Transverse colon (tissue), 4 donors: ENCODE results near the gene CCL1. TPM values are rescaled to one million over a fixed set of nuclear protein-coding genes. Genes with fewer than 3 reads are reported as not detected.

ENCODE experiments used
- DNase-seq: peaks from one replicate; pipeline ENCODE4 v3.0.0-alpha.2; 2019
- H3K27ac ChIP-seq, 4 donors: fragments of 200-600 bp; sonication (generic); 2 replicates each; pipeline ENCODE4 v1.5.1; 2016 to 2018; ENCODE audit warnings: inconsistent platforms in 4 of 4
- H3K27me3 ChIP-seq: fragments of 200-600 bp; sonication (generic); 2 replicates; pipeline ENCODE4 v1.5.1; 2017; ENCODE audit warnings: inconsistent platforms
- H3K36me3 ChIP-seq, 4 donors: fragments of 200-600 bp; sonication (generic); 2 replicates each; pipeline ENCODE4 v1.5.1; 2017 to 2019; ENCODE audit warnings: inconsistent platforms in 4 of 4
- H3K4me1 ChIP-seq, 4 donors: fragments of 200-600 bp; sonication (generic); 2 replicates each; pipeline ENCODE4 v1.5.1; 2017 to 2020; ENCODE audit warnings: inconsistent platforms in 4 of 4
- H3K4me3 ChIP-seq, 4 donors: fragments of 200-600 bp; sonication (generic); 1 replicate in 1 of 4; 2 replicates in 3 of 4; pipeline versions ENCODE4 v1.5.1 to v1.6.1; 2017 to 2019; ENCODE audit warnings: inconsistent platforms in 4 of 4
- H3K9me3 ChIP-seq, 2 donors: fragments of 200-600 bp; sonication (generic); 2 replicates each; pipeline ENCODE4 v1.5.1; 2017 to 2019; ENCODE audit warnings: inconsistent platforms in 2 of 2
- POLR2A ChIP-seq: fragments of 450-650 bp; IDR thresholded peaks from one replicate; pipeline ENCODE4 v1.6.1; 2016; ENCODE audit warnings: antibody characterized with exemption, mild to moderate bottlenecking, moderate library complexity
- WGBS, 2 donors: methylation state at CpG; one replicate each; pipeline ENCODE4 v1.1.5; 2018; ENCODE audit warnings: low coverage in 1 of 2; 5-methylcytosine and 5-hydroxymethylcytosine counted together
- in situ Hi-C, 4 donors: fragments of 200-750 bp; cut with MboI; loops; one replicate each; pipeline versions ENCODE4 v1.15.0 to v1.15.1; 2017; ENCODE audit warnings: low sequenced_read_pairs in 3 of 4, low pct_ligation_motif_present in 1 of 4, low pct_unique_long_range_greater_than_20kb in 1 of 4
- intact Hi-C: fragments of 100-400 bp; cut with DNase I; formaldehyde crosslinking; loops from one replicate; pipeline ENCODE4 v1.15.1; 2023; ENCODE audit warnings: low total_unique reads
- total RNA-seq, 4 donors: library from RNA; depleted of rRNA; stranded (reverse); fragments of >200 nt; gene quantifications; one replicate each; pipeline ENCODE4 v1.1.0, GENCODE V29; 2016

CCL1 gene
- total RNA-seq, 4 donors from 2014 or later = not detected

DNA sequence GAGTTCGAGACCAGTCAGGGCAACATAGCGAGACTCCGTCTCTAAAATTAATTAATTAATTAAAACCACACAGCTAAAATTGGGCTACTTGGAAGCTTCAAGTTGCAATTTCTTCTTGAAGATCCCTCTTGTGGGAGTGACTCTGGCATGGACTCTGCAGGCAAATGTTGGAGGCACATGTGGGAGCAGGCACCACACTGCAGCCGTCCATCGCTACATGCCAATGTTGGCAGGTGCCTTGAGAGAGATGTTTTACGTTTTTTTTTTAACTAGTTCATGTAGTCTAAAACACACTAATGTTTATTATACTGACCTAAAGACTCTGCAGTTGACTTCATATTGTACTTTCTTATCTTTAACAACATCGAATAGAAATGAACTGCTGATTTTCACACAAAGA, 51.7 kb downstream of the CCL1 start:
- no peak for DNase-seq
- no peaks in the 10 kb centered on the region for H3K9me3 ChIP-seq
- 71 to 73% methylated on average over 7 of the region's 7 CpGs for WGBS, 2 donors
- no peak overlapping the region for H3K27ac ChIP-seq
- H3K4me1 ChIP-seq = peaks cover 0 to 13% (median 0%) of the 10 kb centered on the region in 4 donors
- no peak for TF ChIP-seq POLR2A
- H3K36me3 ChIP-seq = no peaks in the 10 kb centered on the region
- in situ Hi-C loops = no loop called here
- H3K27me3 ChIP-seq = no peaks in the 10 kb centered on the region
- H3K4me3 ChIP-seq = no peak overlapping the region
- intact Hi-C loops = no loop called here

Other genes with a start within 250 kb of the CCL1 start
- 100 to 1,000 TPM in 2 of 4 donors, 10 to 100 TPM in 1, 1 to 10 TPM in 1; 9.1 to 147 (median 77.6) TPM for gene CCL2, start 107.9 kb downstream of the CCL1 start, total RNA-seq
- not detected for gene CCL7, start 93.0 kb downstream of the CCL1 start, total RNA-seq
- gene CCL11, start 77.5 kb downstream of the CCL1 start, total RNA-seq = 10 to 100 TPM in 1 of 4 donors, 1 to 10 TPM in 3; 3.0 to 10.5 (median 5.8) TPM
- 10 to 100 TPM in 1 of 4 donors, 1 to 10 TPM in 1, not detected in 2; 1.2 to 10.9 TPM for gene CCL8, start 43.8 kb downstream of the CCL1 start, total RNA-seq
- gene CCL13, start 6.8 kb downstream of the CCL1 start, total RNA-seq = 10 to 100 TPM in 1 of 4 donors, 1 to 10 TPM in 2, not detected in 1; 5.4 to 10.5 (median 8.2) TPM
- gene TMEM132E, start 216.3 kb upstream of the CCL1 start, total RNA-seq = not detected